ENCODE measurements around the gene TMEM59L. TPM values are rescaled to one million over a fixed set of nuclear protein-coding genes. Genes with fewer than 3 reads are reported as not detected.

The TMEM59L gene
- total and polyA plus RNA-seq, 2 of the 13 experiments (the other 11 are each of a cell fraction or from before 2014, with no cell fraction given), result 0.97 to 5.5 TPM

DNA sequence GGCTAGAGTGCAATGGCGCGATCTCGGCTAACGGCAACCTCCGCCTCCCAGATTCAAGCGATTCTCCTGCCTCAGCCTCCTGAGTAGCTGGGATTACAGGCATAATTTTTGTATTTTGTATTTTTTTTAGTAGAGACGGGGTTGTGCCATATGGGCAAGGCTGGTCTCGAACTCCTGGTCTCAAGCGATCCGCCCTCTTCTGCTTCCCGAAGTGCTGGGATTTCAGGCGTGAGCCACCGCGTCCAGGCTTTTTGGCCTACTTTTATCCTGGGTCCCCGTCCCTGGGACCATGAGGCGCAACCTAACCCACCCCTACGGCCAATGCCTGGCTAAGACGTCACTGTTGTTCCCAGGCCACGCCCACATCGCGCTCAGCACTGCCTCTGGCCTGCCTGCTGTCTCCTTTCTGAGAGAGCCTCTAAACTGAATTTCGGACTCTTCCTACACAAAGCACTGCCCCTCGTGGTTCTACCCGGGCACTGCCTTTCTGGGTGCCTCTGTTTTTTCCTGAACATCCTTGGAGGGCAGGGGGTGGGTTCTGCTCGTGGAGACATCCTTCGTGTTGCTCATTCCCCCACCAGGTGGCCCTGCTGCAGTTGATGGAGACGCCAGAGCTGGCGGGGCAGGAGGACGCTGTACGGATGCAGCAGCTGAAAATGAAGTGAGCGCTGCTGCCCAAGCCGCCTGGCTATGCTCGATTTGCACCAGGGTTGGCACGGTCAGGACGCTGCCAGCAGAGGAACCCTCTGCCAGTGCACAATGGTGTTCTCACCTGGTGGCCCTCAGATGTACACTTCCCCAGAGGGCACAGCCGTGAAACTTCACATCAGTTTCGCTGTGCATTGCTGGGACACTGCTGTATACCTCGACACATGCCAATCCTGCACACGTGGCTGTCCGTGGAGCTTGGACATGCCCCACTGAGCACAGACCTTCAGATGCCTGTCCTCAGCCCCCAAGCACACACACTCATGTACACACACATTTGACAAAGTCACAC, 22.1 kb upstream of the TMEM59L start (continued):
- no peak for TF ChIP-seq DZIP1 (CRISPR knock-in tag; IDR thresholded peaks at IDR 0.05)
- no peak for TF ChIP-seq U2AF1 (optimal IDR thresholded peaks at IDR 0.05; ENCODE audit: low read depth, low read length)
- TF ChIP-seq ZNF556 (CRISPR knock-in tag; IDR thresholded peaks at IDR 0.05; ENCODE audit: borderline replicate concordance), result no peak
- TF ChIP-seq FOXJ3 (CRISPR knock-in tag; IDR thresholded peaks at IDR 0.05; ENCODE audit: borderline replicate concordance), result no peak
- no peak for TF ChIP-seq KMT2B (CRISPR knock-in tag; IDR thresholded peaks at IDR 0.05)
- no peak for TF ChIP-seq SMAD1 (CRISPR knock-in tag; IDR thresholded peaks at IDR 0.05; ENCODE audit: borderline replicate concordance, low read depth)
- no peak for TF ChIP-seq ZNF530 (CRISPR knock-in tag; IDR thresholded peaks at IDR 0.05; ENCODE audit: low read depth)
- peak in 1 of 2 experiments; percentile 40; a peak in 1 of 4 replicates for TF ChIP-seq POLR2A (IDR thresholded peaks at IDR 0.05; ENCODE audit: insufficient read depth in 1 of 2, low read depth in 2 of 2, low read length in 2 of 2)
- TF ChIP-seq ZNF335 (CRISPR knock-in tag; IDR thresholded peaks at IDR 0.05), result no peak
- no peak for TF ChIP-seq ATM (IDR thresholded peaks at IDR 0.05; ENCODE audit: borderline replicate concordance)
- no peak for TF ChIP-seq ZNF850 (CRISPR knock-in tag; conservative IDR thresholded peaks at IDR 0.05)
- no peak for TF ChIP-seq PITX1 (CRISPR knock-in tag; IDR thresholded peaks at IDR 0.05)
- TF ChIP-seq YEATS4 (CRISPR knock-in tag; IDR thresholded peaks at IDR 0.05; ENCODE audit: borderline replicate concordance), result no peak
- TF ChIP-seq TOE1 (CRISPR knock-in tag; IDR thresholded peaks at IDR 0.05), result no peak
- TF ChIP-seq ZNF543 (CRISPR knock-in tag; IDR thresholded peaks at IDR 0.05), result no peak
- TF ChIP-seq THAP7 (CRISPR knock-in tag; IDR thresholded peaks at IDR 0.05), result no peak
- no peak for TF ChIP-seq NFE2 (CRISPR knock-in tag; IDR thresholded peaks at IDR 0.05)
- no peak for TF ChIP-seq ZNF207 (IDR thresholded peaks at IDR 0.05; ENCODE audit: borderline replicate concordance)
- TF ChIP-seq HNF1B (CRISPR knock-in tag; IDR thresholded peaks at IDR 0.05), result 0 out of 2 replicates have a peak, but pooled peaks have one; percentile 64
- TF ChIP-seq ZNF737 (CRISPR knock-in tag; IDR thresholded peaks at IDR 0.05; ENCODE audit: borderline replicate concordance), result no peak
- peak; percentile 29; the same call in 1 of the 2 replicates for TF ChIP-seq MAX (IDR thresholded peaks at IDR 0.05)
- no peak for TF ChIP-seq ZNF253 (CRISPR knock-in tag; IDR thresholded peaks at IDR 0.05; ENCODE audit: borderline replicate concordance)
